Upper lobe of left lung (tissue), 6 donors: ENCODE results near the gene BRD1. TPM values are rescaled to one million over a fixed set of nuclear protein-coding genes. Genes with fewer than 3 reads are reported as not detected.

Source experiments
- ATAC-seq, 2 donors: fragments of 200-7000 bp; cut with Tn5 transposase; one replicate each; pipeline ENCODE4 v1.9.1; 2022; ENCODE audit warnings: mild to moderate bottlenecking in 2 of 2, moderate library complexity in 2 of 2; ENCODE audit not compliant: low FRiP score in 2 of 2
- DNase-seq, 2 donors: peaks; one replicate each; pipeline ENCODE4 v3.0.0-alpha.2; 2019 to 2020
- H3K27ac ChIP-seq, 4 donors: fragments of 200-600 bp; sonication (generic); one replicate each; pipeline ENCODE4 v1.5.1; 2016 to 2019
- H3K27me3 ChIP-seq, 4 donors: fragments of 200-600 bp; sonication (generic); one replicate each; pipeline ENCODE4 v1.5.1; 2017 to 2019
- H3K36me3 ChIP-seq, 4 donors: fragments of 200-600 bp; sonication (generic); one replicate each; pipeline ENCODE4 v1.5.1; 2016 to 2019
- H3K4me1 ChIP-seq, 4 donors: fragments of 200-600 bp; sonication (generic); one replicate each; pipeline ENCODE4 v1.5.1; 2018 to 2019
- H3K4me3 ChIP-seq, 4 donors: fragments of 200-600 bp; sonication (generic); one replicate each; pipeline ENCODE4 v1.5.1; 2017 to 2019; ENCODE audit warnings: mild to moderate bottlenecking in 2 of 4, moderate library complexity in 1 of 4
- H3K9me3 ChIP-seq, 4 donors: fragments of 200-600 bp; sonication (generic); one replicate each; pipeline ENCODE4 v1.5.1; 2018 to 2019
- EP300 ChIP-seq, 4 donors: sonication (generic); formaldehyde crosslinking; IDR thresholded peaks; one replicate each; pipeline ENCODE4 v1.5.1; 2017; ENCODE audit warnings: antibody characterized with exemption in 4 of 4, control low read depth in 2 of 4
- POLR2A ChIP-seq, 4 donors: fragments of 450-650 bp; IDR thresholded peaks; one replicate each; pipeline ENCODE4 v1.5.1; 2016 to 2017; ENCODE audit warnings: antibody characterized with exemption in 4 of 4, mild to moderate bottlenecking in 2 of 4
- POLR2AphosphoS5 ChIP-seq, 2 donors: sonication (generic); formaldehyde crosslinking; IDR thresholded peaks; one replicate each; pipeline ENCODE4 v1.5.1; 2017; ENCODE audit warnings: antibody characterized with exemption in 2 of 2
- WGBS, 2 donors: methylation state at CpG; one replicate each; pipeline ENCODE4 v1.1.5; 2017 to 2018; 5-methylcytosine and 5-hydroxymethylcytosine counted together
- total RNA-seq, 6 donors: library from RNA; depleted of rRNA in 4 of 6; stranded (reverse); fragments of >200 nt in 4 of 6; gene quantifications; one replicate each; pipeline versions ENCODE4 v1.1.0 to v1.2.1, GENCODE V29; 2016 to 2021
- TF ChIP-seq, protein P1 (sequence below), 6 experiments: fragments of 450-650 bp in 4 of 6; fragments of 200-600 bp in 2 of 6; sonication (generic) in 2 of 6; IDR thresholded peaks; one replicate each; pipeline ENCODE4 v1.5.1; 2016 to 2019; ENCODE audit warnings: antibody characterized with exemption in 6 of 6
- donor health status: DM: no; HTN: no; CAD: no; lungs with moderate emphysema.
- donor health status: DM: no; HTN: yes; CAD: no; lungs with severe emphysema.

The BRD1 gene
- total RNA-seq, 6 donors from 2014 or later, result 38.9 to 141 (median 43.0) TPM

DNA sequence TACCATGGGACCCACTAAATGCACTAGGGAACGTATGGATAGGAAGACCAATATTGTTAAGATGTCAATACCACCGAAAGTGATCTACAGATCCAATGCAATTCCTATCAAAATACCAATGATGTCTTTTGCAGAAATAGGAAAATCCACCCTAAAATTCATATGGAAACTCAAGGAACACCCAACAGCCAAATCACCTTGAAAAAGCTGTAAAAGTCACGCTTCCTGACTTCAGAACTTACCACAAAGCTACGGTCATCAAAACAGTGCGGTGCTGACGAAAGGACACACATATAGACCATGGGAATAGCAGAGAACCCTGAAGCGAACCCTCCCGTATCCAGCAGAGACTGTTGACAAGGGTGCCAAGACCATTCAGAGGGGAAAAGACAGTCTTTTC lies 20.5 kb downstream of the BRD1 start:
- peaks cover 0 to 28% (median 15%) of the 10 kb centered on the region in 4 donors for H3K36me3 ChIP-seq
- peak overlapping the region in 2 of 4 donors; percentile 50 to 64 for H3K27ac ChIP-seq
- H3K27me3 ChIP-seq, result no peaks in the 10 kb centered on the region
- H3K4me3 ChIP-seq, result no peak overlapping the region
- H3K4me1 ChIP-seq, result peaks cover 31 to 75% (median 52%) of the 10 kb centered on the region in 4 donors
- no peaks in the 10 kb centered on the region for H3K9me3 ChIP-seq
- DNase-seq (no peak), ATAC-seq (no peak)
- TF ChIP-seq EP300 (IDR thresholded peaks at IDR 0.05) (no peak), POLR2AphosphoS5 (IDR thresholded peaks at IDR 0.05) (no peak), POLR2A (IDR thresholded peaks at IDR 0.05) (no peak)
- TF ChIP-seq, protein P1, sequence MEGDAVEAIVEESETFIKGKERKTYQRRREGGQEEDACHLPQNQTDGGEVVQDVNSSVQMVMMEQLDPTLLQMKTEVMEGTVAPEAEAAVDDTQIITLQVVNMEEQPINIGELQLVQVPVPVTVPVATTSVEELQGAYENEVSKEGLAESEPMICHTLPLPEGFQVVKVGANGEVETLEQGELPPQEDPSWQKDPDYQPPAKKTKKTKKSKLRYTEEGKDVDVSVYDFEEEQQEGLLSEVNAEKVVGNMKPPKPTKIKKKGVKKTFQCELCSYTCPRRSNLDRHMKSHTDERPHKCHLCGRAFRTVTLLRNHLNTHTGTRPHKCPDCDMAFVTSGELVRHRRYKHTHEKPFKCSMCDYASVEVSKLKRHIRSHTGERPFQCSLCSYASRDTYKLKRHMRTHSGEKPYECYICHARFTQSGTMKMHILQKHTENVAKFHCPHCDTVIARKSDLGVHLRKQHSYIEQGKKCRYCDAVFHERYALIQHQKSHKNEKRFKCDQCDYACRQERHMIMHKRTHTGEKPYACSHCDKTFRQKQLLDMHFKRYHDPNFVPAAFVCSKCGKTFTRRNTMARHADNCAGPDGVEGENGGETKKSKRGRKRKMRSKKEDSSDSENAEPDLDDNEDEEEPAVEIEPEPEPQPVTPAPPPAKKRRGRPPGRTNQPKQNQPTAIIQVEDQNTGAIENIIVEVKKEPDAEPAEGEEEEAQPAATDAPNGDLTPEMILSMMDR (IDR thresholded peaks at IDR 0.05), result no peak
- 95% methylated on average over 8 of the region's 8 CpGs for WGBS, 2 donors

DNA sequence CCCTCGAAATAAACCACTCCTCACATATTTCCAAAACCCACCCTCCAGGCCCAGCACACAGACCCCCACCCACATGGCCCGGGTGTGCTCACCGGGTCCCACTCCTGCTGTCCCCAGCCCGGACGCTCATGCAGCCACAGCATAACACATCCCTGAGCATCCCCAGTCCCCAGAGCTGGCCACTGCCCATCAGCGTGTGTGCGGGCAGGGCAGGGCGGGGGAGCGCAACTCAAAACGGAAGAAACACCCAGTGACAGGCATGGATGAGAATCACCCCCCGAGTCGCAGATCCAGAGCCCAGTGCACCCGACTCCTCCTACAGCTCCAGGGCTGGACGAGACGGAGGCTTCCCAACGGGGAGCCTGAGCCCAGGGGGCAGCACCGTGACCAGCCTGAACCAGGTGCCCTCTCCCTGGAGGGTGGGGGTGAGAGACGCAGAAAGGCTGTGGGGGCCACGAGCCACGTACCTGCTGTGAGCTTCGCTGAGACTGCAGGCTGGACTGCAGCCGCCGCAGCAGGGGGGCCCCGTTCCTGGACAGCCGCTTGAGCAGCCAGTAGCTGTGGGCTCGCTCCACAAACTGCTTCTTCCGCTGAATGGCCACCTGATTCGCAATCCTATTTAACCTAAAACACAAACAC lies 23.8 kb downstream of the BRD1 start:
- Histone ChIP-seq H3K4me1 (peaks cover 30 to 73% (median 57%) of the 10 kb centered on the region in 4 donors), H3K27ac (peak overlapping the region in 3 of 4 donors; percentile 23 to 57 (median 56)), H3K9me3 (no peaks in the 10 kb centered on the region), H3K4me3 (no peak overlapping the region), H3K27me3 (no peaks in the 10 kb centered on the region), H3K36me3 (peaks cover under 1 to 48% (median 27%) of the 10 kb centered on the region in 4 donors)
- ATAC-seq, result no peak
- 87 to 95% methylated on average over 10 to 28 of the region's 28 CpGs for WGBS, 2 donors
- TF ChIP-seq, protein P1 (IDR thresholded peaks at IDR 0.05), result no peak
- TF ChIP-seq EP300 (IDR thresholded peaks at IDR 0.05), result no peak
- TF ChIP-seq POLR2A (IDR thresholded peaks at IDR 0.05), result no peak
- no peak for TF ChIP-seq POLR2AphosphoS5 (IDR thresholded peaks at IDR 0.05)
- peak in 1 of 2 donors; percentile 62 for DNase-seq

DNA sequence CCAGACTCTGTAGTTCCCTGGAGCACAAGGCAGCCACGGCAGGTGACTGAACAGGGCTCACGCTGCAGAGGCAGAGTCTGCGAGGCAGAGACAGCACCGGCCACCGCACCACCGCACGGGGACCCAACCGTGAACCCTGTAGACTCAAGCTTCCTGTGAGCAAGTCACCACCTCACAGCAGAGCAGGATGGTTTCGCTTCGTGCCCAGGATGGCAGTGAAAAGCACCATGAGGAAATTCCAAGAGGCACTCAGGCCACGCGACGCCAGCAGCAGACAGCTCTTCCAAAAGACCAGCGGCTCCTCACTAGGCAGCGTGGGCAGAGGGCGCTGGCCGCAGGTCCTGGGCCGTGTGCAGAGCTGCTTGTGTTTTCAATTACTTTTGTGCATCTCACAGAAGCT lies 24.5 kb downstream of the BRD1 start:
- ATAC-seq (no peak), DNase-seq (no peak)
- Histone ChIP-seq H3K36me3 (peaks cover 6 to 56% (median 35%) of the 10 kb centered on the region in 4 donors), H3K9me3 (no peaks in the 10 kb centered on the region), H3K27me3 (no peaks in the 10 kb centered on the region), H3K4me3 (no peak overlapping the region), H3K27ac (peak overlapping the region; percentile 23 to 59 (median 44)), H3K4me1 (peaks cover 23 to 65% (median 51%) of the 10 kb centered on the region in 4 donors)
- WGBS, 2 donors, result 66 to 91% methylated on average over 17 to 18 of the region's 18 CpGs
- no peak for TF ChIP-seq POLR2AphosphoS5 (IDR thresholded peaks at IDR 0.05)
- no peak for TF ChIP-seq POLR2A (IDR thresholded peaks at IDR 0.05)
- no peak for TF ChIP-seq EP300 (IDR thresholded peaks at IDR 0.05)
- TF ChIP-seq, protein P1 (IDR thresholded peaks at IDR 0.05), result no peak

DNA sequence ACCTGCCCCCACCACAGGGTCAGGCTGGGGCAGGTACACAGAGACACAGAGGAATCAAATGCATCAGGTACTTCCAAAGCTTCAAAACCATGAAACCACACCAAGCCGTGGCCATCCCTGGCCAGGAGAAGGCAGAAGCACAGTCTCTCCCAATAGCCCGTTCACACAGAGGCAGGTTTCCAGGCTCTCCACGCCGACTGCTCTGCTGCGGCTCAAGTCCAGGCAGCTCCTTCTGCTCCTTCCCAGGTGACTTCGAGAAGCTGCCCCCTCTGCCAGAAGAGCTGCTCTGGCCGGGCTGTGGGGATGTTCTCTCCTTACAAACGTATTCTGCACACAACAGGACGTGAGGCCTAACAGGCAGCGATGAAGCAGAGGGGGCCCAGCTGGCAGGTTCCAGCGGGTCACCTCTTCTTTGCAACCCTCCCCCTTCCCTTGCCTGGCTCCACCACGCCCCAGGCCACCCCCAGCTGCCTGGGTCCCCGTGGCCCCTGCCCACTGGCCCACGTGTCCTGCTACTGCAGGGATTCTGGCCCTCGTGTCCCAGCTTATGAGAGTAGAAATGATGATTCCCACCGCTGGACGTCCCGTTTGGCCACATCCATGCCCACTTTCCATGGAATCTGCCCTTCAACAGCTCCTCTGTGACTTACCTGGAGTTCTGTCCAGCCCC lies 26.1 kb downstream of the BRD1 start:
- DNase-seq, result no peak
- Histone ChIP-seq H3K27ac (peak overlapping the region; percentile 64 to 86 (median 74)), H3K4me1 (peaks cover 17 to 49% (median 40%) of the 10 kb centered on the region in 4 donors), H3K36me3 (peaks cover 22 to 72% (median 51%) of the 10 kb centered on the region in 4 donors), H3K9me3 (no peaks in the 10 kb centered on the region), H3K4me3 (no peak overlapping the region), H3K27me3 (no peaks in the 10 kb centered on the region)
- WGBS, 2 donors, result 84 to 91% methylated on average over 18 of the region's 18 CpGs
- ATAC-seq, result no peak
- TF ChIP-seq EP300 (IDR thresholded peaks at IDR 0.05), result no peak
- TF ChIP-seq, protein P1 (IDR thresholded peaks at IDR 0.05), result no peak
- no peak for TF ChIP-seq POLR2AphosphoS5 (IDR thresholded peaks at IDR 0.05)
- no peak for TF ChIP-seq POLR2A (IDR thresholded peaks at IDR 0.05)
